ENCODE results near the gene IDE.

- TF ChIP-seq EZH2 (IDR thresholded peaks at IDR 0.05; ENCODE audit: borderline replicate concordance, low read length), result no peak
- no peak for TF ChIP-seq CTCF (conservative IDR thresholded peaks at IDR 0.05 in 1 of 2, IDR thresholded peaks at IDR 0.05 in 1 of 2; ENCODE audit: extremely low read depth in 1 of 2, insufficient read depth in 1 of 2, low read depth in 1 of 2, low read length in 2 of 2)
These were observed 94.3 kb downstream of the IDE start for GRCh38 chr10:92479547-92479946.
